ENCODE results near the gene SAMD8.
A peak's percentile ranks its signal among the peaks of the same experiment; 100 is the strongest.
"Not testable (repeated sequence)": the region's sequence is repeated elsewhere in the genome, so short reads cannot be mapped to it uniquely, and the experiment has no call there.

SAMD8 gene

DNA sequence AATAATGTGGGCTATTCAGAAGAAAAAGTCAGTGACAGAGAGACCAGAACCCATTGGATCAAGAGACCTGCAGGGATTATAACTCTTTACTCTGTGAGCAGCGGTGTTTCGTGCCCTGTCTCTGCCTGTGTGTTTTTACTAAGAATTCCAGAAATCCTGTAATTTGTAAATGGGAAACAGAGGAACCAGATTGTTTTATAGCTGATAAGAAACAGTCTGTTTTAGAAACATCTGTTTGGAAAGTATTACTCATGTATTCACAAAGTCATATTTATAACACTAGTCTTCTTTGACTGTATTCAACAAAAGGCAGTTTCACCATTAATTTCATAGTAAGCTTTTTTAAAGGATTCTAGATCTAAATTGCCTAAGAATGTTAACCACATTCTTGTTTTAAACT lies 69.1 kb downstream of the SAMD8 start:
- Histone ChIP-seq H3K4me3 (ENCODE audit: low read depth, low read length) (no peak overlapping the region), H3K27ac (ENCODE audit: low read depth, low read length) (no peak overlapping the region), H3K27me3 (ENCODE audit: control insufficient read depth, insufficient read depth, low read length) (no peaks in the 10 kb centered on the region), H3K4me1 (ENCODE audit: control insufficient read depth, insufficient read depth, low read length) (no peaks in the 10 kb centered on the region), H3K9ac (ENCODE audit: low read depth, low read length) (no peak overlapping the region), H3K36me3 (ENCODE audit: control insufficient read depth, insufficient read depth, low read length) (peaks cover 14% of the 10 kb centered on the region), H3K9me3 (ENCODE audit: control insufficient read depth, insufficient read depth, low read length) (no peaks in the 10 kb centered on the region)

DNA sequence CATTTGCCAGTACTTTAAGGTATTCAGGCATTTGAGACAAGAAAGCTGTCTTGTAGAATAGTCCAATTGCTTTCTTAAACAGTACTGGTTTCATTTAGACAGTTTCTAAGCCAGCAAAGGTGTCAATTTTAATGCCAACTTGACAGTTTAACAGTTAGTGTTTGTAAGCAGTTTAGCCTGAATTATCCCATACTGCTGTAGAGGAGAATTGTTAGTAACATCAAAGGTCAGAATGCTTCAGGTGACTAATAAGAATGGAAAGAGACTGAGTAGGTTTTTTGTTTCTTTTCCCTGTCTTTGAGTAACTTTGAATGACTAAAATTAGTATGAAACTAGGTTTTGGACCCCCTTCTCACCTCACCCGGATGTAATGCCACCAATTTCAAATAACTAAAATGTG lies 69.6 kb downstream of the SAMD8 start:
- Histone ChIP-seq H3K4me3 (ENCODE audit: low read depth, low read length) (no peak overlapping the region), H3K9ac (ENCODE audit: low read depth, low read length) (no peak overlapping the region), H3K27ac (ENCODE audit: low read depth, low read length) (no peak overlapping the region), H3K27me3 (ENCODE audit: control insufficient read depth, insufficient read depth, low read length) (no peaks in the 10 kb centered on the region), H3K9me3 (ENCODE audit: control insufficient read depth, insufficient read depth, low read length) (no peaks in the 10 kb centered on the region), H3K36me3 (ENCODE audit: control insufficient read depth, insufficient read depth, low read length) (peaks cover 14% of the 10 kb centered on the region), H3K4me1 (ENCODE audit: control insufficient read depth, insufficient read depth, low read length) (no peaks in the 10 kb centered on the region)

DNA sequence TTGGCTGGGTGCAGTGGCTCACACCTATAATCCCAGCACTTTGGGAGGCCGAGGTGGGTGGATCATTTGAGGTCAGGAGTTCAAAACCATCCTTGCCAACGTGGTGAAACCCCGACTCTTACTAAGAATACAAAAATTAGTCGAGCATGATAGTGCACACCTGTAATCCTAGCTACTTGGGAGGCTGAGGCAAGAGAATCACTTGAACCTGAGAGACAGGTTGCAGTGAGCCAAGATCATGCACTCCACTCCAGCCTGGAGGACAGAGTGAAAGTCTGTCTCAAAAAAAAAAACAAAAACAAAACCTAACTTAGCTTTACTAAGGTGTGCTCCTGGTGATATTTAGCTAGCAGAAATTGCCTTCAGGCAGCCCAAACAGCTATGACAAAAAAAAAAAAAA lies 74.9 kb downstream of the SAMD8 start:
- Histone ChIP-seq H3K27ac (ENCODE audit: low read depth, low read length) (no peak overlapping the region), H3K4me1 (ENCODE audit: control insufficient read depth, insufficient read depth, low read length) (peaks cover 5% of the 10 kb centered on the region), H3K36me3 (ENCODE audit: control insufficient read depth, insufficient read depth, low read length) (no peaks in the 10 kb centered on the region)

DNA sequence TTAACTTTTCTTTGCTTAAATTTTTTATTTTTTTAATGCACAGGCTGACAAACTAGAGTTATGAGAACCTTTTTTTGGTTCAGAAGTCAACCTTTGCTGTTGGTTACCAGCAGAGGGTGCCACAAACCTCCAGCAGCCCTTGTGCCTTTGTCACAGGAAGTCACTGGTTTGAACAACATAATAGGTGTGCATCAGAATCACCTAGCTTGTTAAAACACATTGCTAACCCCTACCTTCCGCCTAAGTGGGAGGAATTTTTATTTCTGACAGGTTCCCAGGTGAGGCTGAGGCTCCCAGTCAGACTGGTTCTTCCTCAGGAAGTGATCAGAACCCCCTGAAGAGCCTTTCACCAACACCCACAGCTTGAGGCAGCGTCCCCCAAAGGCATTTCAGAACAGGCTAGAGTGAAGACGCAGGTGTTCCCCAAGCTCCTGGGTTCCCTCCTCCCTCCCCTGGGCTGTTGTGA lies 76.5 kb downstream of the SAMD8 start:
- 0 out of 2 replicates have a peak overlapping the region, but pooled peaks have one; percentile 1 for H3K9ac ChIP-seq (ENCODE audit: low read depth, low read length)
- no peaks in the 10 kb centered on the region for H3K36me3 ChIP-seq (ENCODE audit: control insufficient read depth, insufficient read depth, low read length)
- H3K9me3 ChIP-seq (ENCODE audit: control insufficient read depth, insufficient read depth, low read length), result no peaks in the 10 kb centered on the region
- H3K4me1 ChIP-seq (ENCODE audit: control insufficient read depth, insufficient read depth, low read length), result peaks cover 5% of the 10 kb centered on the region
- H3K4me3 ChIP-seq (ENCODE audit: low read depth, low read length), result no peak overlapping the region
- no peaks in the 10 kb centered on the region for H3K27me3 ChIP-seq (ENCODE audit: control insufficient read depth, insufficient read depth, low read length)
- H3K27ac ChIP-seq (ENCODE audit: low read depth, low read length), result peak overlapping the region; percentile 72

More for the DNA sequence above, 74.9 kb downstream of the SAMD8 start:
- H3K4me3 ChIP-seq (ENCODE audit: low read depth, low read length), result no peak overlapping the region
- no peaks in the 10 kb centered on the region for H3K27me3 ChIP-seq (ENCODE audit: control insufficient read depth, insufficient read depth, low read length)
- no peaks in the 10 kb centered on the region for H3K9me3 ChIP-seq (ENCODE audit: control insufficient read depth, insufficient read depth, low read length)
- no peak overlapping the region for H3K9ac ChIP-seq (ENCODE audit: low read depth, low read length)

DNA sequence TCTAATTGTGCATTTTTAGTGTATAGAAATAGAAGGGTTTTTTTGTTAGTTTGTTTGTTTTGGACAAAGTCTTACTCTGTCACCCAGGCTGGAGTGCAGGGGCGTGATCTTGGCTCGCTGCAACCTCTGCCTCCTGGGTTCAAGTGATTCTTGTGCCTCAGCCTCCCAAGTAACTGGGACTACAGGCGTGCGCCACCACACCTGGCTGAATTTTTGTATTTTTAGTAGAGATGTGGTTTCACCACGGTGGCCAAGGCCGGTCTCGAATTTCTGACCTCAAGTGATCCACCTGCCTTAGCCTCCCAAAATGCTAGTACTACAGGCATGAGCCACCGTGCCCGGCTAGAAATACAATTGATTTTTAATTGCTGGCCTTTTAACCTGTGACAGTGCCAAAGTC lies 77.1 kb downstream of the SAMD8 start:
- not testable (repeated sequence) for H3K27me3 ChIP-seq (ENCODE audit: control insufficient read depth, insufficient read depth, low read length); H3K9ac ChIP-seq (ENCODE audit: low read depth, low read length); H3K9me3 ChIP-seq (ENCODE audit: control insufficient read depth, insufficient read depth, low read length); H3K4me3 ChIP-seq (ENCODE audit: low read depth, low read length); H3K4me1 ChIP-seq (ENCODE audit: control insufficient read depth, insufficient read depth, low read length); H3K36me3 ChIP-seq (ENCODE audit: control insufficient read depth, insufficient read depth, low read length)
- peak overlapping the region; percentile 72 for H3K27ac ChIP-seq (ENCODE audit: low read depth, low read length)

DNA sequence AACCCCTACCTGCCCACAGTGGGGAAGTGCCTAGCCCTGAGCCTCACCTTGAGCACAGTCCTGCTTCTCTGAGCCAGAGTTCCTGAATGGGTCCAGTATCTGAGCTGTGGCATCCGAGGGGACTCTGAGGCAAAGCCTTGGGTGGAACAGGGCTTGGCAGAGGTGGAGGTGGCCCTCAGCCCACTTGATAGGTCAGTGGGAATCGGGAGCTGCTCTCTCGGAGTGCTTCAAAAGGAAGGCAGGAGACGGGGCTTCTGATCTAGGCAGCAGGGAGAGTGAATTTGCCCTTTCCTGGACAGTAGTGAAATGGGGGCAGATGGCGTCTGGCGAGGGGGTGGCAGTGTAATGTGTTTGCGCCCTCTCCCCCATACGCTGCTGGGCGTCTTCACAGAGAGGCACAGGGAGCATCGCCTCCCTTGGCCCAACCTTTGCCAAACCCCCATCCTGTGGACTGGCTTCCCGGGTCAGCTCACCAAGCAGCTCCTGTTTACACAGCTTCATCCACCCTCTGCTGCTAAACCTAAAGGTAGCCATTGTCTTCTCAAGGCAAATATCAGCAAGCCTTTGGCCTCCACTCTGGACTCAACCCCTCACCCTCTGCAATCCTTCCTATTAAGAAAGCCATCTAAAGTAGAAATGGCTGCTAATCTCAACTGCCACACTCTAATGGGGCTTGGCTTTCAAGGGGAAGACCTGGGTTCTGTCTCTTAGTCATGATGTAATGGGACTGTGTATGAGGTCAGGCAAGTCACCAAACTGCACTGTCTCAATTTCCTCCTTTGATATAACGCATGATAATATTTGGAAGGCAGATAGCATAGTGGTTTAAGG lies 78.0 kb downstream of the SAMD8 start:
- Histone ChIP-seq H3K27ac (ENCODE audit: low read depth, low read length) (no peak overlapping the region), H3K36me3 (ENCODE audit: control insufficient read depth, insufficient read depth, low read length) (no peaks in the 10 kb centered on the region), H3K27me3 (ENCODE audit: control insufficient read depth, insufficient read depth, low read length) (no peaks in the 10 kb centered on the region), H3K9me3 (ENCODE audit: control insufficient read depth, insufficient read depth, low read length) (no peaks in the 10 kb centered on the region), H3K4me3 (ENCODE audit: low read depth, low read length) (no peak overlapping the region), H3K9ac (ENCODE audit: low read depth, low read length) (no peak overlapping the region), H3K4me1 (ENCODE audit: control insufficient read depth, insufficient read depth, low read length) (peaks cover 5% of the 10 kb centered on the region)

DNA sequence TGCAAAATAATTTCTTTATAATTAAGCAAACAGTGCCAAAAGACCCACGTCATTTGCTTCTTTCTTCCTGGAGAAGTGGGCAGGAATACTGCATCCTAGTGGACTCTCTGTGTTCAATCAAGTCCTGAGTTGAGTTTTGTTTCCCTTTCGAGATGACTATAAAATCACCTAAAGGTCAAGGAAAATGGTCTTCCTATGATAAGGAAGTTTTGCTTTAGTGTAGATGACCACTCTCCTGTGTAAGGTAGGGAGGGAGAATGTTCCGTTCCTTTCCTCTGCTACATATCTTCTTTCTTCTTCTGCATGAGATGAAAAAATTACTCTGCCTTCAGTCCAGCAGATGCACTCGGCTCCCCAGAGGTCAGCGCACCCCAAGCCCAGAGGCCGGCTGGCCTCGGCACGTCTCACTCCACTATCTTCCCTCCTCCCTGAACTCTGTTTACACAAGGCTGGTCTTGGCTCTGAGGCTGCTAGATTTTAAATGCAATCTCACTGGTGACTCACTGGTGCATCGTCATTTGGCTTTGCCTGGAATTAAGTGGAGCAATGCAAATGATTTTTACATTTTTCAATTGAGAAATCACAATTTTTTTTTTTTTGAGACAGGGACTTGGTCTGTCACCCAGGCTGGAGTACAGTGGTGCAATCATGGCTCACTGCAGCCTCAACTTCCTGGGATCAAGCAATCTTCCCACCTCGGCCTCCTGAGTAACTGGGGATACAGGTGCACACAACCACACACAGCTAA lies 80.5 kb downstream of the SAMD8 start:
- peaks cover 5% of the 10 kb centered on the region for H3K4me1 ChIP-seq (ENCODE audit: control insufficient read depth, insufficient read depth, low read length)
- no peaks in the 10 kb centered on the region for H3K9me3 ChIP-seq (ENCODE audit: control insufficient read depth, insufficient read depth, low read length)
- H3K9ac ChIP-seq (ENCODE audit: low read depth, low read length), result no peak overlapping the region
- H3K27ac ChIP-seq (ENCODE audit: low read depth, low read length), result no peak overlapping the region
- no peak overlapping the region for H3K4me3 ChIP-seq (ENCODE audit: low read depth, low read length)
- no peaks in the 10 kb centered on the region for H3K36me3 ChIP-seq (ENCODE audit: control insufficient read depth, insufficient read depth, low read length)
- no peaks in the 10 kb centered on the region for H3K27me3 ChIP-seq (ENCODE audit: control insufficient read depth, insufficient read depth, low read length)

DNA sequence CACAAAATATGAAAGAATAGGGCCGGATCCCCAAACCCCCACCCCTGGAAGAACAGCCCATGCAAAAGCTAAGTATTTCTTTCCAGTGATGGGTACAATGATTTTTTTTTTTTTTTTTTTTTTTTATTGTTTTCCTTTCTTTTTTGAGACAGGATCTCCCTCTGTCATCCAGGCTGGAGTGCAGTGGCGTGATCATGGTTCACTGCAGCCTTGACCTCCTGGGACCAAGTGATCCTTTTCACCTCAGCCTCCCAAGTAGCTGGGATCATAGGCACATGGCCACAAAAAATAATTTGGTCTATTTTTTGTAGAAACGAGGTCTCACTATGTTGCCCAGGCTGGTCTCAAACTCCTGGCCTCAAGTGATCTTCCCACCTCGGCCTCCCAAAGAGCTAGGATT lies 83.2 kb downstream of the SAMD8 start:
- H3K27ac ChIP-seq (ENCODE audit: low read depth, low read length); H3K4me3 ChIP-seq (ENCODE audit: low read depth, low read length); H3K9me3 ChIP-seq (ENCODE audit: control insufficient read depth, insufficient read depth, low read length); H3K27me3 ChIP-seq (ENCODE audit: control insufficient read depth, insufficient read depth, low read length); H3K36me3 ChIP-seq (ENCODE audit: control insufficient read depth, insufficient read depth, low read length); H3K4me1 ChIP-seq (ENCODE audit: control insufficient read depth, insufficient read depth, low read length); H3K9ac ChIP-seq (ENCODE audit: low read depth, low read length): not testable (repeated sequence)

DNA sequence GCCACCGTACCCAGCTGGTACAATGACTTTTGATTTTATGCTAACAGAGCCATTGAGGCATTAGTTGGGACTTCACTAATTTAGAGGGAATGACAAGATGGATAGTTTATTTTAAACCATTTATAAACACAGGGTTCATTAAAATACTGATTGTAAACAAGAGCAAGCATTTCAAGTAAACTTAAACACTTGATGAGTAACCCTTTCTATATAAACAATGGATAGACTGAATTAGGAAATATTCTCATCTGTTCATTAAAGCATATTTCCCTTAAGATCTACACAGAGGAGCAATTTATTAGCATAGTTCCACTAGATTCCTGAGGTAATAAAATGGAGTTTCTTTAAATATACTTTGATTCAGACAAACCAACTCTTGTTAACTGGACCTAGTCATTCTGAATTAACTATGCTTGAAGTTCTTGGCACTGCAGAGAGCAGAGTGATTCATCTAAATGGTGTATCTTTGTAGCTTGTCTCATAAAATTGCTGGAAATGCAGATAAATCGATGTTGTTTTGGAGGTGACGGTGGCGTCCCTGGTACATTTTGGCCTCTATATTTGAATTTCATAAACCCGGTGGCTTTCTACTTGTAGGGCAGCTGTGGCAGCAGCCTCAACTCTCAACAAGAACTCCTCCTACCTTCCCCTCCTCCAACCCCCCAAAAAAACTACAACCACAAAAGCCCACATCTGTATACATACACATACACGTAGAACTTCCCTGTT lies 83.7 kb downstream of the SAMD8 start:
- Histone ChIP-seq H3K9ac (ENCODE audit: low read depth, low read length) (no peak overlapping the region), H3K36me3 (ENCODE audit: control insufficient read depth, insufficient read depth, low read length) (no peaks in the 10 kb centered on the region), H3K4me3 (ENCODE audit: low read depth, low read length) (no peak overlapping the region), H3K9me3 (ENCODE audit: control insufficient read depth, insufficient read depth, low read length) (no peaks in the 10 kb centered on the region), H3K4me1 (ENCODE audit: control insufficient read depth, insufficient read depth, low read length) (no peaks in the 10 kb centered on the region), H3K27me3 (ENCODE audit: control insufficient read depth, insufficient read depth, low read length) (no peaks in the 10 kb centered on the region), H3K27ac (ENCODE audit: low read depth, low read length) (no peak overlapping the region)

DNA sequence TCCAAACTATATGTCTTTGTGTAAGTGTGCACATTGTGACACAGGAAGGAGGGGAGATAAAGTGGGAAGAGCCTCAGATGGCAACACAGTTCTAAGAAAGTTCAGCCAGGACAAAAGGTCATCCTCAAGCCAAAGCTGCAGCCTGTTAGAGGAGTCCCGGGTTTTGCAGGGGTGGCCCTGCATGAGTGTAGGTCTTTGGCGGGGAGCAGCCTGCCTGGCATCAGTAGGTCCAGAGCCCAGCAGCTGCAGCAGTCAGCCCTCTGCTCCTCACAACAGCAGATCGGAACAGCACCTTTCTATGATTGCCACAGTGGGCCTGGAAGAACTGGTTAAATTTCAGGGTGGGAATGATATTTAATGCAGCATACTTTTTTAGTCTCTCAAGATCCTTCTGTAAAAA lies 85.6 kb downstream of the SAMD8 start:
- H3K36me3 ChIP-seq (ENCODE audit: control insufficient read depth, insufficient read depth, low read length), result no peaks in the 10 kb centered on the region
- no peaks in the 10 kb centered on the region for H3K27me3 ChIP-seq (ENCODE audit: control insufficient read depth, insufficient read depth, low read length)
- H3K4me1 ChIP-seq (ENCODE audit: control insufficient read depth, insufficient read depth, low read length), result no peaks in the 10 kb centered on the region
- H3K27ac ChIP-seq (ENCODE audit: low read depth, low read length), result no peak overlapping the region
- no peaks in the 10 kb centered on the region for H3K9me3 ChIP-seq (ENCODE audit: control insufficient read depth, insufficient read depth, low read length)
- H3K4me3 ChIP-seq (ENCODE audit: low read depth, low read length), result no peak overlapping the region
- H3K9ac ChIP-seq (ENCODE audit: low read depth, low read length), result no peak overlapping the region

DNA sequence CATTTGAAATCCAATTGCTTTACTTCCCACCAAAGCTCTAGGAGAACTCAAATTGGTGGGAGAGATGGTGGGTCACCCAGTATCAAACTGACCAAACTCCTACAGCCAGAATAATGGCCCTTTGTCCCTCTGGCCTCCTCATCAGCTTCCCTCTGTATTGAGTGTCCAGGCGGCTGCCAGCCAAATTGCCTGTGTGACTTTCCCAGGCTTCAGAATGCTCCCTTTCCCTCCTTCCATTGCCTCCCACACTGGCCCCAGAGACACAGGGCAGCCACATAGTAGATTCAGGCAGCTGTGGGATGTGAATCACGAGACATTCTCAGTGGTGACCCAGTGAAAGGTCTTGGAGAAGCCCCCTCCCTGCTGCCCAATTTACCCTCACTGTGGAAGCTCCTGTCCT lies 86.5 kb downstream of the SAMD8 start:
- no peaks in the 10 kb centered on the region for H3K9me3 ChIP-seq (ENCODE audit: control insufficient read depth, insufficient read depth, low read length)
- H3K27me3 ChIP-seq (ENCODE audit: control insufficient read depth, insufficient read depth, low read length), result no peaks in the 10 kb centered on the region
- H3K27ac ChIP-seq (ENCODE audit: low read depth, low read length), result no peak overlapping the region
- H3K36me3 ChIP-seq (ENCODE audit: control insufficient read depth, insufficient read depth, low read length), result no peaks in the 10 kb centered on the region
- H3K4me1 ChIP-seq (ENCODE audit: control insufficient read depth, insufficient read depth, low read length), result no peaks in the 10 kb centered on the region
- no peak overlapping the region for H3K9ac ChIP-seq (ENCODE audit: low read depth, low read length)
- H3K4me3 ChIP-seq (ENCODE audit: low read depth, low read length), result no peak overlapping the region

Data from HUES48 (cell line).